ENCODE measurements around the gene SIK2.

- TF ChIP-seq SIN3A (IDR thresholded peaks at IDR 0.05; ENCODE audit: borderline replicate concordance, insufficient read depth, low read length), result 0 out of 2 replicates have a peak, but pooled peaks have one; percentile 44
- no peak for TF ChIP-seq TAF1 (IDR thresholded peaks at IDR 0.05; ENCODE audit: borderline replicate concordance, insufficient read depth, low read length)
- no peak for TF ChIP-seq REST (IDR thresholded peaks at IDR 0.05; ENCODE audit: insufficient read depth in 1 of 2, low read depth in 2 of 2, low read length in 2 of 2)
- TF ChIP-seq POLR2AphosphoS5 (IDR thresholded peaks at IDR 0.05; ENCODE audit: low read depth, low read length), result no peak
Observed at GRCh38 chr11:111764621-111765020, 162.4 kb downstream of the SIK2 start.

Data from PFSK-1 (cell line).